SK-N-SH (cell line): Measurements from ENCODE around the gene LMO3. TPM values are rescaled to one million over a fixed set of nuclear protein-coding genes. Genes with fewer than 3 reads are reported as not detected.

Experiments used
- CTCF ChIA-PET: fragments of 300-600, 350-600 bp; formaldehyde crosslinking; extraction: SDS; loops from one replicate; lab custom pipeline; 2021; lab: Yijun Ruan, JAX
- POLR2A ChIA-PET: fragments of 350-600 bp; sonication (Branson Sonifier 250); formaldehyde crosslinking; extraction: SDS; loops from one replicate; lab custom pipeline; 2020; ENCODE audit warnings: antibody characterized with exemption, inconsistent platforms; lab: Yijun Ruan, JAX
- DNase-seq: peaks from one replicate; pipeline ENCODE4 v3.0.0; 2012
- H2AFZ ChIP-seq: fragments of 200-600 bp; sonication (generic); 2 replicates; pipeline ENCODE4 v1.8.1; 2016; ENCODE audit warnings: antibody characterized with exemption, mild to moderate bottlenecking, low read depth
- H3F3A ChIP-seq: fragments of 200-600 bp; sonication (generic); replicated peaks from 2 replicates; pipeline ENCODE3; 2016; ENCODE audit warnings: antibody characterized with exemption, mild to moderate bottlenecking; ENCODE audit not compliant: insufficient read depth
- H3K27ac ChIP-seq, 2 experiments: fragments of 200-500 bp in 1 of 2; fragments of 200-600 bp in 1 of 2; sonication (Bioruptor generic) in 1 of 2; sonication (generic), shearing (Covaris generic) in 1 of 2; 2 replicates each; pipeline versions ENCODE4 v1.5.1 to v1.6.1; 2014 to 2016; ENCODE audit warnings: low read depth in 2 of 2, inconsistent platforms in 1 of 2, low read length in 1 of 2, mild to moderate bottlenecking in 1 of 2, mixed read lengths in 1 of 2
- H3K27me3 ChIP-seq: fragments of 200-600 bp; sonication (generic), shearing (Covaris generic); 2 replicates; pipeline ENCODE4 v1.6.1; 2016; ENCODE audit warnings: mixed run types; ENCODE audit not compliant: insufficient read depth
- H3K36me3 ChIP-seq, 2 experiments: fragments of 200-500 bp in 1 of 2; fragments of 200-600 bp in 1 of 2; sonication (Bioruptor generic) in 1 of 2; sonication (generic) in 1 of 2; replicated peaks in 1 of 2; 2 replicates each; pipeline versions ENCODE3 to v1.5.1; 2014 to 2016; ENCODE audit warnings: low read length in 1 of 2, mild to moderate bottlenecking in 1 of 2; ENCODE audit not compliant: insufficient read depth in 2 of 2, control insufficient read depth in 1 of 2
- H3K4me1 ChIP-seq, 2 experiments: fragments of 200-500 bp in 1 of 2; fragments of 200-600 bp in 1 of 2; sonication (Bioruptor generic) in 1 of 2; sonication (generic), shearing (Covaris generic) in 1 of 2; 2 replicates each; pipeline versions ENCODE4 v1.5.1 to v1.6.1; 2014 to 2016; ENCODE audit warnings: low read depth in 1 of 2, low read length in 1 of 2, mixed run types in 1 of 2; ENCODE audit not compliant: insufficient read depth in 2 of 2, control insufficient read depth in 1 of 2
- H3K4me2 ChIP-seq: fragments of 200-600 bp; sonication (generic), shearing (Covaris generic); 2 replicates; pipeline ENCODE4 v1.6.1; 2017; ENCODE audit warnings: mixed run types
- H3K4me3 ChIP-seq, 2 experiments: fragments of 200-500 bp in 1 of 2; fragments of 200-600 bp in 1 of 2; sonication (Bioruptor generic) in 1 of 2; sonication (generic), shearing (Covaris generic) in 1 of 2; 2 replicates each; pipeline versions ENCODE4 v1.5.1 to v1.8.1; 2014 to 2016; ENCODE audit warnings: low read depth in 2 of 2, inconsistent platforms in 1 of 2, low read length in 1 of 2, mild to moderate bottlenecking in 1 of 2, mixed read lengths in 1 of 2, moderate library complexity in 1 of 2
- H3K79me2 ChIP-seq: fragments of 200-600 bp; sonication (generic); 2 replicates; pipeline ENCODE4 v1.8.1; 2017; ENCODE audit warnings: mild to moderate bottlenecking; ENCODE audit not compliant: insufficient read depth
- H3K9ac ChIP-seq: fragments of 200-600 bp; sonication (generic); 2 replicates; pipeline ENCODE4 v1.6.1; 2017; ENCODE audit warnings: mixed run types
- H3K9me2 ChIP-seq: fragments of 200-600 bp; sonication (generic); 2 replicates; pipeline ENCODE4 v1.6.1; 2017; ENCODE audit warnings: mixed run types
- H3K9me3 ChIP-seq: fragments of 200-600 bp; sonication (generic); 2 replicates; pipeline ENCODE4 v1.6.1; 2017; ENCODE audit warnings: mixed run types, mild to moderate bottlenecking, moderate library complexity
- H4K20me1 ChIP-seq: fragments of 200-600 bp; sonication (generic); 2 replicates; pipeline ENCODE4 v1.6.1; 2017; ENCODE audit warnings: mild to moderate bottlenecking, mixed run types; ENCODE audit not compliant: insufficient read depth
- CTCF ChIP-seq: fragments of 200-600 bp; sonication (generic); IDR thresholded peaks from 2 replicates; pipeline ENCODE4 v1.6.1; 2017; ENCODE audit warnings: antibody characterized with exemption, mild to moderate bottlenecking, moderate library complexity
- EP300 ChIP-seq, 2 experiments: IDR thresholded peaks; 2 replicates each; pipeline versions ENCODE4 v1.4.0 to v1.6.1; 2012; ENCODE audit warnings: borderline replicate concordance in 1 of 2, low read depth in 1 of 2, low read length in 1 of 2
- EZH2phosphoT487 ChIP-seq: fragments of 200-600 bp; sonication (generic); IDR thresholded peaks from 2 replicates; pipeline ENCODE4 v1.6.1; 2017; ENCODE audit warnings: low read depth, mixed run types, mild to moderate bottlenecking, antibody characterized with exemption, moderate library complexity, borderline replicate concordance
- FOXJ3 ChIP-seq: sonication (generic); formaldehyde crosslinking; IDR thresholded peaks from 2 replicates; pipeline ENCODE4 v1.5.1; 2020; ENCODE audit warnings: mild to moderate bottlenecking, missing genetic modification reagents
- GABPA ChIP-seq: IDR thresholded peaks from 2 replicates; pipeline ENCODE4 v1.4.0; 2012; ENCODE audit warnings: low read depth, mild to moderate bottlenecking
- JUND ChIP-seq: IDR thresholded peaks from 2 replicates; pipeline ENCODE4 v1.4.0; 2012
- MXI1 ChIP-seq: IDR thresholded peaks from 2 replicates; pipeline ENCODE4 v1.6.1; 2012; ENCODE audit warnings: mild to moderate bottlenecking, low read depth, low read length, improper control_type of control experiment
- NFIC ChIP-seq: IDR thresholded peaks from 2 replicates; pipeline ENCODE4 v1.4.0; 2012; ENCODE audit warnings: borderline replicate concordance
- NRF1 ChIP-seq: IDR thresholded peaks from 2 replicates; pipeline ENCODE4 v1.6.1; 2012; ENCODE audit warnings: low read depth, mild to moderate bottlenecking, low read length
- POLR2AphosphoS5 ChIP-seq: IDR thresholded peaks from 2 replicates; pipeline ENCODE4 v1.6.1; 2012; ENCODE audit warnings: low read depth, low read length
- RAD21 ChIP-seq: IDR thresholded peaks from 2 replicates; pipeline ENCODE4 v1.6.1; 2012; ENCODE audit warnings: mild to moderate bottlenecking, low read length
- RXRA ChIP-seq: IDR thresholded peaks from 2 replicates; pipeline ENCODE4 v1.4.0; 2012; ENCODE audit warnings: low read depth, mild to moderate bottlenecking, borderline replicate concordance
- TCF12 ChIP-seq: IDR thresholded peaks from 2 replicates; pipeline ENCODE4 v1.4.0; 2012
- USF2 ChIP-seq: fragments of 150-350 bp; IDR thresholded peaks from 2 replicates; pipeline ENCODE4 v1.6.1; 2017; ENCODE audit warnings: antibody characterized with exemption, low read length, low read depth, borderline replicate concordance
- ZBTB33 ChIP-seq: IDR thresholded peaks from 2 replicates; pipeline ENCODE4 v1.4.0; 2012; ENCODE audit warnings: low read depth, borderline replicate concordance
- WGBS: methylation state at CpG from one replicate; pipeline ENCODE4 v1.1.6; 2017; ENCODE audit warnings: low lambda C conversion rate; 5-methylcytosine and 5-hydroxymethylcytosine counted together
- polyA plus RNA-seq, 3 experiments: library from polyadenylated mRNA; depleted of rRNA; stranded (reverse); fragments of >200 nt; gene quantifications; 2 replicates each; pipeline ENCODE4 v1.2.3, GENCODE V29; 2012
- TF ChIP-seq, protein P1 (sequence below): fragments of 150-350 bp; IDR thresholded peaks from 2 replicates; pipeline ENCODE4 v1.6.1; 2016; ENCODE audit warnings: mild to moderate bottlenecking, low read depth, low read length

LMO3 gene
- polyA plus RNA-seq, 1 of the 3 experiments (the other 2 are of a cell fraction): not detected

- no peak overlapping the region for H3K9ac ChIP-seq
- WGBS: 63% methylated on average over 1 of the region's 1 CpG
These were observed 26.9 kb downstream of the LMO3 start for GRCh38 chr12:16579041-16579440.

GRCh38 chr12:16573398-16574077, 32.4 kb downstream of the LMO3 start:
- Histone ChIP-seq H3K27ac (no peak overlapping the region), H3K4me3 (no peak overlapping the region), H3K36me3 (no peaks in the 10 kb centered on the region), H4K20me1 (no peaks in the 10 kb centered on the region), H3K9me2 (no peaks in the 10 kb centered on the region), H3K27me3 (no peaks in the 10 kb centered on the region), H3K9me3 (no peaks in the 10 kb centered on the region), H3K9ac (no peak overlapping the region), H2AFZ (no peak overlapping the region), H3K79me2 (no peaks in the 10 kb centered on the region), H3F3A (no peaks in the 10 kb centered on the region), H3K4me2 (no peak overlapping the region), H3K4me1 (no peaks in the 10 kb centered on the region)
- ChIA-PET CTCF (no interaction called here), POLR2A (no interaction called here)
- 67% methylated on average over 21 of the region's 21 CpGs for WGBS
- no peak for DNase-seq
- TF ChIP-seq EZH2phosphoT487 (no peak), ZBTB33 (no peak), NFIC (no peak), RXRA (no peak), FOXJ3 (CRISPR knock-in tag) (no peak), POLR2AphosphoS5 (no peak)
- TF ChIP-seq, protein P1, sequence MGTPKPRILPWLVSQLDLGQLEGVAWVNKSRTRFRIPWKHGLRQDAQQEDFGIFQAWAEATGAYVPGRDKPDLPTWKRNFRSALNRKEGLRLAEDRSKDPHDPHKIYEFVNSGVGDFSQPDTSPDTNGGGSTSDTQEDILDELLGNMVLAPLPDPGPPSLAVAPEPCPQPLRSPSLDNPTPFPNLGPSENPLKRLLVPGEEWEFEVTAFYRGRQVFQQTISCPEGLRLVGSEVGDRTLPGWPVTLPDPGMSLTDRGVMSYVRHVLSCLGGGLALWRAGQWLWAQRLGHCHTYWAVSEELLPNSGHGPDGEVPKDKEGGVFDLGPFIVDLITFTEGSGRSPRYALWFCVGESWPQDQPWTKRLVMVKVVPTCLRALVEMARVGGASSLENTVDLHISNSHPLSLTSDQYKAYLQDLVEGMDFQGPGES: no peak

More at GRCh38 chr12:16579041-16579440, 26.9 kb downstream of the LMO3 start:
- ChIA-PET POLR2A (no interaction called here), CTCF (interaction anchor here (1.1 kb wide), 1 partner anchor 13 kb away, joined by 3 read pairs; no protein-coding TSS in a partner anchor)
- H2AFZ ChIP-seq: no peak overlapping the region
- H3K36me3 ChIP-seq: no peaks in the 10 kb centered on the region
- no peaks in the 10 kb centered on the region for H3K9me2 ChIP-seq
- TF ChIP-seq RAD21: no peak
- TF ChIP-seq JUND: no peak
- no peak for TF ChIP-seq GABPA
- TF ChIP-seq NRF1: no peak
- TF ChIP-seq MXI1: no peak
- no peak for TF ChIP-seq CTCF
- TF ChIP-seq POLR2AphosphoS5: no peak
- no peak for TF ChIP-seq TCF12
- TF ChIP-seq USF2: no peak
- TF ChIP-seq EP300 (IDR thresholded peaks at IDR 0.05; ENCODE audit: borderline replicate concordance in 1 of 2, low read depth in 1 of 2, low read length in 1 of 2): no peak
- TF ChIP-seq, protein P1: no peak
- H3K79me2 ChIP-seq: no peaks in the 10 kb centered on the region
- no peak overlapping the region for H3K4me3 ChIP-seq
- no peak for DNase-seq
- no peak overlapping the region for H3K4me2 ChIP-seq
- H3F3A ChIP-seq: no peaks in the 10 kb centered on the region
- H3K4me1 ChIP-seq: no peaks in the 10 kb centered on the region
- H3K27ac ChIP-seq: no peak overlapping the region
- no peaks in the 10 kb centered on the region for H3K9me3 ChIP-seq
- H4K20me1 ChIP-seq: no peaks in the 10 kb centered on the region
- no peaks in the 10 kb centered on the region for H3K27me3 ChIP-seq
